Measurements from ENCODE around the gene GEMIN5. TPM values are rescaled to one million over a fixed set of nuclear protein-coding genes. Genes with fewer than 3 reads are reported as not detected.

Gene GEMIN5
- total and polyA plus RNA-seq, 2 of the 13 experiments (the other 11 are each of a cell fraction or from before 2014, with no cell fraction given), result 6.6 to 28.6 TPM

DNA sequence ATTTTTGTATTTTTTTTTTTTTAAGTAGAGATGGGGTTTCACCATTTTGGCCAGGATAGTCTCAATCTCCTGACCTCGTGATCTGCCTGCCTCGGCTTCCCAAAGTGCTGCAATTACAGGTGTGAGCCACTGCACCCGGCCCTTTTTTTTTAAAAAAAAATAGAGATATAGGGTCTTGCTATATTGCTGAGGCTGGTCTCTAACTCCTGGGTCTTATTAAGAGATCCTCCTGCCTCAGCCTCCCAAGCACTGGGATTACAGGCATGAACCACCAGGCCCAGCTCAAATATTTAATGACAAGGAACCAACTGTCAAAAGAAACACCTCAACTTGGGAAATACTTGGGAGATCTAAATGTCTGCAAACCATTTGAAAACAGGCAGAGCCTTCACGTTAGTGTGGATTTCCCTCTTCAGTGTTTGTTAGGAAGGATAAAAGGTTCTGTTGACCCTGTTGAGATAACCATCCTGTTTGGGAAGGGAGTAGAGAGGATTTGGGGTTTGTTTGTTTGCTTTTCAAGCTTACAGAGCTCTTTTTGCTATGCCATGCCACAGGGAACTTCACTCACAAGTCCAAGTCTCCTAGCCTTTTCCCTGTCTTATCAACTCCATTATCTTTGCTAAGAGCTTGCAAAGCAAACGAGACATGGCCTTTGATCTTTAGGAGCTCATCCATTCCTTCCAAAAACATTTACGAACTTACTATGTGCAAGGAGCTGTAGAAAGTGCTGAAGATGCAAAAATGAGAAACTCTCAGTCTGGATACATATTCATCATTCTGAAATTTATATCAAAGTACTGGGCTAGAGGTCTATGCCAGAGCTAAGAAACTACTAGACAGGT, 95.1 kb downstream of the GEMIN5 start (continued):
- TF ChIP-seq ISL2 (CRISPR knock-in tag; IDR thresholded peaks at IDR 0.05), result peak; percentile 99
- no peak for TF ChIP-seq PAF1 (CRISPR knock-in tag; IDR thresholded peaks at IDR 0.05)
- no peak for TF ChIP-seq ZNF775 (CRISPR knock-in tag; IDR thresholded peaks at IDR 0.05; ENCODE audit: borderline replicate concordance)
- TF ChIP-seq MEF2D (CRISPR knock-in tag; IDR thresholded peaks at IDR 0.05), result peak; percentile 81
- TF ChIP-seq SP4 (CRISPR knock-in tag; IDR thresholded peaks at IDR 0.05), result peak; percentile 40; the same call in 1 of the 2 replicates
- TF ChIP-seq SMAD1 (CRISPR knock-in tag; IDR thresholded peaks at IDR 0.05; ENCODE audit: borderline replicate concordance, low read depth), result no peak
- TF ChIP-seq, protein P1, sequence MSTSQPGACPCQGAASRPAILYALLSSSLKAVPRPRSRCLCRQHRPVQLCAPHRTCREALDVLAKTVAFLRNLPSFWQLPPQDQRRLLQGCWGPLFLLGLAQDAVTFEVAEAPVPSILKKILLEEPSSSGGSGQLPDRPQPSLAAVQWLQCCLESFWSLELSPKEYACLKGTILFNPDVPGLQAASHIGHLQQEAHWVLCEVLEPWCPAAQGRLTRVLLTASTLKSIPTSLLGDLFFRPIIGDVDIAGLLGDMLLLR (CRISPR knock-in tag; IDR thresholded peaks at IDR 0.05), result no peak
- TF ChIP-seq ZNF800 (CRISPR knock-in tag; IDR thresholded peaks at IDR 0.05), result no peak
- no peak for TF ChIP-seq CC2D1A (CRISPR knock-in tag; IDR thresholded peaks at IDR 0.05)
- no peak for TF ChIP-seq NCOA1 (CRISPR knock-in tag; IDR thresholded peaks at IDR 0.05)
- no peak for TF ChIP-seq ZNF724P (CRISPR knock-in tag; IDR thresholded peaks at IDR 0.05; ENCODE audit: borderline replicate concordance)
- 0 out of 2 replicates have a peak, but pooled peaks have one; percentile 47 for TF ChIP-seq TOE1 (CRISPR knock-in tag; IDR thresholded peaks at IDR 0.05)
- no peak for TF ChIP-seq ZNF75D (CRISPR knock-in tag; IDR thresholded peaks at IDR 0.05; ENCODE audit: borderline replicate concordance)
- TF ChIP-seq ZNF550 (CRISPR knock-in tag; IDR thresholded peaks at IDR 0.05; ENCODE audit: borderline replicate concordance), result no peak
- no peak for TF ChIP-seq ZNF740 (CRISPR knock-in tag; IDR thresholded peaks at IDR 0.05)
- TF ChIP-seq ZFP1 (CRISPR knock-in tag; IDR thresholded peaks at IDR 0.05), result no peak
- no peak for TF ChIP-seq ZNF318 (CRISPR knock-in tag; IDR thresholded peaks at IDR 0.05)
- TF ChIP-seq ZNF644 (CRISPR knock-in tag; IDR thresholded peaks at IDR 0.05; ENCODE audit: low read depth), result peak; percentile 15; the same call in 1 of the 2 replicates

Data from HepG2 (cell line).